WTC11 (cell line): ENCODE data around the gene HOXD1. TPM values are rescaled to one million over a fixed set of nuclear protein-coding genes. Genes with fewer than 3 reads are reported as not detected.

Experiments
- ATAC-seq: fragments of 200-7000 bp; cut with Tn5 transposase; 2 replicates; pipeline ENCODE4 v1.10.0; 2021; ENCODE audit warnings: mild to moderate bottlenecking, moderate library complexity
- CTCF ChIA-PET: fragments of 300-600 bp; sonication (Branson Sonifier 250); formaldehyde crosslinking; loops from one replicate; lab custom pipeline; 2021; ENCODE audit warnings: antibody characterized with exemption; lab: Charles Lee
- POLR2A ChIA-PET: fragments of 350-600 bp; sonication (Branson Sonifier 250); formaldehyde crosslinking; loops from one replicate; lab custom pipeline; 2021; ENCODE audit warnings: antibody characterized with exemption; lab: Charles Lee
- DNase-seq: peaks from one replicate; pipeline ENCODE4 v3.0.0; 2021; ENCODE audit warnings: low spot score
- H3K27ac Mint-ChIP-seq: 2 replicates; pipeline ENCODE4 v1.8.0; 2021; ENCODE audit warnings: mixed read lengths
- H3K27me3 Mint-ChIP-seq: 2 replicates; pipeline ENCODE4 v1.8.0; 2021; ENCODE audit warnings: low read depth, mild to moderate bottlenecking, moderate library complexity, mixed read lengths
- H3K36me3 Mint-ChIP-seq: 2 replicates; pipeline ENCODE4 v1.8.0; 2021; ENCODE audit warnings: mixed read lengths
- H3K4me1 Mint-ChIP-seq: 2 replicates; pipeline ENCODE4 v1.8.0; 2022; ENCODE audit warnings: mixed read lengths
- H3K4me3 Mint-ChIP-seq: 2 replicates; pipeline ENCODE4 v1.8.0; 2021; ENCODE audit warnings: mild to moderate bottlenecking, moderate library complexity, mixed read lengths
- H3K9me3 Mint-ChIP-seq: 2 replicates; pipeline ENCODE4 v1.8.0; 2021; ENCODE audit warnings: mixed read lengths
- CREB1 ChIP-seq: sonication (generic); formaldehyde crosslinking; IDR thresholded peaks from 2 replicates; pipeline ENCODE4 v1.8.0; 2023; ENCODE audit warnings: mild to moderate bottlenecking, missing genetic modification reagents
- ETV6 ChIP-seq: sonication (generic); formaldehyde crosslinking; IDR thresholded peaks from 2 replicates; pipeline ENCODE4 v1.8.1; 2022; ENCODE audit warnings: mild to moderate bottlenecking, missing genetic modification reagents
- FOXJ3 ChIP-seq: sonication (generic); formaldehyde crosslinking; IDR thresholded peaks from 2 replicates; pipeline ENCODE4 v1.9.0; 2021; ENCODE audit warnings: missing genetic modification reagents, mild to moderate bottlenecking, borderline replicate concordance
- GTF2I ChIP-seq: fragments of 250-450 bp; sonication (Bioruptor Pico); conservative IDR thresholded peaks from 2 replicates; pipeline ENCODE4 v1.4.0; 2021; ENCODE audit warnings: mild to moderate bottlenecking
- HMGA2 ChIP-seq: fragments of 250-450 bp; sonication (Bioruptor Pico); IDR thresholded peaks from 2 replicates; pipeline ENCODE4 v1.4.0; 2021; ENCODE audit warnings: mild to moderate bottlenecking, moderate library complexity
- NFATC4 ChIP-seq: fragments of 250-450 bp; sonication (Bioruptor Pico); IDR thresholded peaks from 2 replicates; pipeline ENCODE4 v1.9.0; 2021; ENCODE audit warnings: mild to moderate bottlenecking
- NFYB ChIP-seq: sonication (generic); formaldehyde crosslinking; conservative IDR thresholded peaks from 2 replicates; pipeline ENCODE4 v1.8.0; 2022; ENCODE audit warnings: low read depth, missing genetic modification reagents
- SMAD3 ChIP-seq: sonication (generic); formaldehyde crosslinking; IDR thresholded peaks from 2 replicates; pipeline ENCODE4 v1.8.0; 2022; ENCODE audit warnings: missing genetic modification reagents, mild to moderate bottlenecking, borderline replicate concordance
- ZNF396 ChIP-seq: fragments of 250-450 bp; sonication (Bioruptor Pico); IDR thresholded peaks from 2 replicates; pipeline ENCODE4 v1.8.0; 2021; ENCODE audit warnings: mild to moderate bottlenecking, moderate library complexity, borderline replicate concordance
- total RNA-seq: library from RNA; stranded (reverse); gene quantifications from 3 replicates; pipeline ENCODE4 v1.2.3, GENCODE V29; 2021
- TF ChIP-seq, protein P1 (sequence below): fragments of 250-450 bp; sonication (Bioruptor Pico); conservative IDR thresholded peaks from 2 replicates; pipeline ENCODE4 v1.9.0; 2021; ENCODE audit warnings: mild to moderate bottlenecking
- TF ChIP-seq, protein P2 (sequence below): fragments of 250-450 bp; sonication (Bioruptor Pico); IDR thresholded peaks from 2 replicates; pipeline ENCODE4 v1.9.0; 2021; ENCODE audit warnings: mild to moderate bottlenecking, borderline replicate concordance
- TF ChIP-seq, protein P3 (sequence below): fragments of 250-450 bp; sonication (Bioruptor Pico); IDR thresholded peaks from 2 replicates; pipeline ENCODE4 v2.1.2; 2022; ENCODE audit warnings: mild to moderate bottlenecking, moderate library complexity
- TF ChIP-seq, protein P4 (sequence below): sonication (generic); formaldehyde crosslinking; conservative IDR thresholded peaks from 2 replicates; pipeline ENCODE4 v1.8.1; 2023; ENCODE audit warnings: mild to moderate bottlenecking, low read depth, missing genetic modification reagents, moderate library complexity
- TF ChIP-seq, protein P5 (sequence below): sonication (generic); formaldehyde crosslinking; IDR thresholded peaks from 2 replicates; pipeline ENCODE4 v1.8.0; 2022; ENCODE audit warnings: mild to moderate bottlenecking, missing genetic modification reagents
- TF ChIP-seq, protein P6 (sequence below): sonication (generic); formaldehyde crosslinking; IDR thresholded peaks from 2 replicates; pipeline ENCODE4 v1.8.0; 2022; ENCODE audit warnings: mild to moderate bottlenecking, missing genetic modification reagents
- TF ChIP-seq, protein P7 (sequence below): sonication (generic); formaldehyde crosslinking; IDR thresholded peaks from 2 replicates; pipeline ENCODE4 v1.8.0; 2022; ENCODE audit warnings: missing genetic modification reagents
- TF ChIP-seq, protein P8 (sequence below): fragments of 250-450 bp; sonication (Bioruptor Pico); IDR thresholded peaks from 2 replicates; pipeline ENCODE4 v1.9.0; 2021; ENCODE audit warnings: moderate library complexity, mild to moderate bottlenecking, inconsistent platforms, borderline replicate concordance

The HOXD1 gene
- total RNA-seq, 1 experiment from 2014 or later = 0.22 TPM

DNA sequence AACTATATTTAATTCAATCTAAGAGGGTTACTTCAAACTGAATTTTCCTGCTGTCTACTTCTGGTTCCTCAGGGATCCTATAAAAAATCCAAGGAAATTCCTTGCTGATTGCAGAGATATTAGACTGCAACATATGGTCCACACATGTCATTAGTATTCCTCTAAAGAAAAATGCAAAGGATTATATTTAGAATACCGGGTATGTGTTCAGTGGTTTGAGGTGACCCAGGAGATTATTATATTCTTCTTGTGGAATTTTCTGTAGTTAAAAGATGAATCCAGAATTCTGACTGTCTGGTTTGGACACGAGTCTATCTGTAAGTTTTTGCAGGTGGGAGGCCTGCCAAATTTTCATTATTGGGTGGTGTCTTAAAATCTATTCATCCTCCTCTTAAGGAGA, 18.2 kb downstream of the HOXD1 start:
- DNase-seq = no peak
- H3K27ac Mint-ChIP-seq = no peak overlapping the region
- POLR2A ChIA-PET = no interaction called here

DNA sequence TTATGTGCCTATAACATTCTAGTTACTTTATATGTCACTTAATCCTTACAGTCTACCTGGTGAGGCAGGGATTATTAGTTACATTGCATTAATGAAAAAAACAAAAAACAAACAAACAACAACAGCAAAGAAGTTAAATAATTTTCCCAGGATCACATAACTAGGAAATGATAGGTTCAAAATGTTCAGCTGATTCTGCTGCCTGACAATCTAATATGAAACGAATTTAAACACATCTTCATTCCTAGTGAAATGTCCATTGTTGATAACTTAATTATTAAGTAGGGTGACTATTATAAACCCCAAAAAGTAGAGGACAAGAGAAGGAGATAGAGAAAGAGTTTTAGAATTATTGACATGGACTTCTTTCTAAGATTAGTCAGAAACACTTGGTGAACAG, 22.6 kb downstream of the HOXD1 start:
- no peaks in the 10 kb centered on the region for H3K4me1 Mint-ChIP-seq
- peaks cover 7% of the 10 kb centered on the region for H3K27me3 Mint-ChIP-seq
- ATAC-seq (no peak), DNase-seq (no peak)
- no peak overlapping the region for H3K4me3 Mint-ChIP-seq
- no peak overlapping the region for H3K27ac Mint-ChIP-seq
- H3K36me3 Mint-ChIP-seq = no peaks in the 10 kb centered on the region
- H3K9me3 Mint-ChIP-seq = no peaks in the 10 kb centered on the region; the same call in 1 of the 2 replicates
- CTCF ChIA-PET = no interaction called here
- POLR2A ChIA-PET = no interaction called here
- TF ChIP-seq ETV6 (CRISPR knock-in tag) (no peak), NFATC4 (no peak), SMAD3 (CRISPR knock-in tag) (no peak), GTF2I (CRISPR knock-in tag) (no peak), NFYB (CRISPR knock-in tag) (no peak)
- TF ChIP-seq, protein P1, sequence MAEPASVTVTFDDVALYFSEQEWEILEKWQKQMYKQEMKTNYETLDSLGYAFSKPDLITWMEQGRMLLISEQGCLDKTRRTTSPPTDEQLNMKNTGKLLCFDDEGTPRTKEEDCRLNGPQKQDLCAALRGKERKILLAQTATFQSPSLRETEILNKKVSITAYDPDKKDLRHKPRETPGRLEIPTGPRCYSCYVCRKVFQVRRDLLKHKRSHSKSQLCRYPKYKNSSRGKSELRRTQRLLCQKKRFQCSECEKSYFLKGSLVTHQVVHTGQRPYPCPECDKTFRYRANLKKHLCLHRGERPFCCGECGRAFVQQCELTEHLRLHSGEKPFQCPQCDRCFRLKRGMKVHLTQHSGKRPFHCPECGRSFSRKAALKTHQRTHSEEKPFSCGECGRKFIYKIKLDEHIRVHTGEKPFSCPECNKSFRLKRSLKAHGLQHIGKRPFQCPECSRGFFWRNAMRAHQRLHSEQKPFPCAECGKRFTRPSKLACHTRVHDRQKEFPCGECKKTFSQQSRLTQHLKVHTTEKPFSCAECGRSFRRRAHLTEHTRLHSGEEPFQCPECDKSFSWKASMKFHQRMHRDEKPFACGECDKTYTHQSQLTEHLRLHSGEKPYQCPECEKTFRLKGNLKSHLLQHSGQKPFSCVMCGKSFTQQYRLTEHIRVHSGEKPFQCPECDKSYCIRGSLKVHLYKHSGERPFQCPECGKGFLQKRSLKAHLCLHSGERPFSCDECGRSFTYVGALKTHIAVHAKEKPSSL (CRISPR knock-in tag) = no peak
- TF ChIP-seq, protein P2, sequence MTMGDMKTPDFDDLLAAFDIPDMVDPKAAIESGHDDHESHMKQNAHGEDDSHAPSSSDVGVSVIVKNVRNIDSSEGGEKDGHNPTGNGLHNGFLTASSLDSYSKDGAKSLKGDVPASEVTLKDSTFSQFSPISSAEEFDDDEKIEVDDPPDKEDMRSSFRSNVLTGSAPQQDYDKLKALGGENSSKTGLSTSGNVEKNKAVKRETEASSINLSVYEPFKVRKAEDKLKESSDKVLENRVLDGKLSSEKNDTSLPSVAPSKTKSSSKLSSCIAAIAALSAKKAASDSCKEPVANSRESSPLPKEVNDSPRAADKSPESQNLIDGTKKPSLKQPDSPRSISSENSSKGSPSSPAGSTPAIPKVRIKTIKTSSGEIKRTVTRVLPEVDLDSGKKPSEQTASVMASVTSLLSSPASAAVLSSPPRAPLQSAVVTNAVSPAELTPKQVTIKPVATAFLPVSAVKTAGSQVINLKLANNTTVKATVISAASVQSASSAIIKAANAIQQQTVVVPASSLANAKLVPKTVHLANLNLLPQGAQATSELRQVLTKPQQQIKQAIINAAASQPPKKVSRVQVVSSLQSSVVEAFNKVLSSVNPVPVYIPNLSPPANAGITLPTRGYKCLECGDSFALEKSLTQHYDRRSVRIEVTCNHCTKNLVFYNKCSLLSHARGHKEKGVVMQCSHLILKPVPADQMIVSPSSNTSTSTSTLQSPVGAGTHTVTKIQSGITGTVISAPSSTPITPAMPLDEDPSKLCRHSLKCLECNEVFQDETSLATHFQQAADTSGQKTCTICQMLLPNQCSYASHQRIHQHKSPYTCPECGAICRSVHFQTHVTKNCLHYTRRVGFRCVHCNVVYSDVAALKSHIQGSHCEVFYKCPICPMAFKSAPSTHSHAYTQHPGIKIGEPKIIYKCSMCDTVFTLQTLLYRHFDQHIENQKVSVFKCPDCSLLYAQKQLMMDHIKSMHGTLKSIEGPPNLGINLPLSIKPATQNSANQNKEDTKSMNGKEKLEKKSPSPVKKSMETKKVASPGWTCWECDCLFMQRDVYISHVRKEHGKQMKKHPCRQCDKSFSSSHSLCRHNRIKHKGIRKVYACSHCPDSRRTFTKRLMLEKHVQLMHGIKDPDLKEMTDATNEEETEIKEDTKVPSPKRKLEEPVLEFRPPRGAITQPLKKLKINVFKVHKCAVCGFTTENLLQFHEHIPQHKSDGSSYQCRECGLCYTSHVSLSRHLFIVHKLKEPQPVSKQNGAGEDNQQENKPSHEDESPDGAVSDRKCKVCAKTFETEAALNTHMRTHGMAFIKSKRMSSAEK (CRISPR knock-in tag) = no peak
- TF ChIP-seq, protein P3, sequence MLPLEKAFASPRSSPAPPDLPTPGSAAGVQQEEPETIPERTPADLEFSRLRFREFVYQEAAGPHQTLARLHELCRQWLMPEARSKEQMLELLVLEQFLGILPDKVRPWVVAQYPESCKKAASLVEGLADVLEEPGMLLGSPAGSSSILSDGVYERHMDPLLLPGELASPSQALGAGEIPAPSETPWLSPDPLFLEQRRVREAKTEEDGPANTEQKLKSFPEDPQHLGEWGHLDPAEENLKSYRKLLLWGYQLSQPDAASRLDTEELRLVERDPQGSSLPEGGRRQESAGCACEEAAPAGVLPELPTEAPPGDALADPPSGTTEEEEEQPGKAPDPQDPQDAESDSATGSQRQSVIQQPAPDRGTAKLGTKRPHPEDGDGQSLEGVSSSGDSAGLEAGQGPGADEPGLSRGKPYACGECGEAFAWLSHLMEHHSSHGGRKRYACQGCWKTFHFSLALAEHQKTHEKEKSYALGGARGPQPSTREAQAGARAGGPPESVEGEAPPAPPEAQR = no peak
- TF ChIP-seq, protein P4, sequence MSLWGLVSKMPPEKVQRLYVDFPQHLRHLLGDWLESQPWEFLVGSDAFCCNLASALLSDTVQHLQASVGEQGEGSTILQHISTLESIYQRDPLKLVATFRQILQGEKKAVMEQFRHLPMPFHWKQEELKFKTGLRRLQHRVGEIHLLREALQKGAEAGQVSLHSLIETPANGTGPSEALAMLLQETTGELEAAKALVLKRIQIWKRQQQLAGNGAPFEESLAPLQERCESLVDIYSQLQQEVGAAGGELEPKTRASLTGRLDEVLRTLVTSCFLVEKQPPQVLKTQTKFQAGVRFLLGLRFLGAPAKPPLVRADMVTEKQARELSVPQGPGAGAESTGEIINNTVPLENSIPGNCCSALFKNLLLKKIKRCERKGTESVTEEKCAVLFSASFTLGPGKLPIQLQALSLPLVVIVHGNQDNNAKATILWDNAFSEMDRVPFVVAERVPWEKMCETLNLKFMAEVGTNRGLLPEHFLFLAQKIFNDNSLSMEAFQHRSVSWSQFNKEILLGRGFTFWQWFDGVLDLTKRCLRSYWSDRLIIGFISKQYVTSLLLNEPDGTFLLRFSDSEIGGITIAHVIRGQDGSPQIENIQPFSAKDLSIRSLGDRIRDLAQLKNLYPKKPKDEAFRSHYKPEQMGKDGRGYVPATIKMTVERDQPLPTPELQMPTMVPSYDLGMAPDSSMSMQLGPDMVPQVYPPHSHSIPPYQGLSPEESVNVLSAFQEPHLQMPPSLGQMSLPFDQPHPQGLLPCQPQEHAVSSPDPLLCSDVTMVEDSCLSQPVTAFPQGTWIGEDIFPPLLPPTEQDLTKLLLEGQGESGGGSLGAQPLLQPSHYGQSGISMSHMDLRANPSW (CRISPR knock-in tag) = no peak

More for the DNA sequence above, 18.2 kb downstream of the HOXD1 start:
- TF ChIP-seq, protein P5, sequence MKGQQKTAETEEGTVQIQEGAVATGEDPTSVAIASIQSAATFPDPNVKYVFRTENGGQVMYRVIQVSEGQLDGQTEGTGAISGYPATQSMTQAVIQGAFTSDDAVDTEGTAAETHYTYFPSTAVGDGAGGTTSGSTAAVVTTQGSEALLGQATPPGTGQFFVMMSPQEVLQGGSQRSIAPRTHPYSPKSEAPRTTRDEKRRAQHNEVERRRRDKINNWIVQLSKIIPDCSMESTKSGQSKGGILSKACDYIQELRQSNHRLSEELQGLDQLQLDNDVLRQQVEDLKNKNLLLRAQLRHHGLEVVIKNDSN = no peak
- TF ChIP-seq, protein P6, sequence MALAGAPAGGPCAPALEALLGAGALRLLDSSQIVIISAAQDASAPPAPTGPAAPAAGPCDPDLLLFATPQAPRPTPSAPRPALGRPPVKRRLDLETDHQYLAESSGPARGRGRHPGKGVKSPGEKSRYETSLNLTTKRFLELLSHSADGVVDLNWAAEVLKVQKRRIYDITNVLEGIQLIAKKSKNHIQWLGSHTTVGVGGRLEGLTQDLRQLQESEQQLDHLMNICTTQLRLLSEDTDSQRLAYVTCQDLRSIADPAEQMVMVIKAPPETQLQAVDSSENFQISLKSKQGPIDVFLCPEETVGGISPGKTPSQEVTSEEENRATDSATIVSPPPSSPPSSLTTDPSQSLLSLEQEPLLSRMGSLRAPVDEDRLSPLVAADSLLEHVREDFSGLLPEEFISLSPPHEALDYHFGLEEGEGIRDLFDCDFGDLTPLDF (CRISPR knock-in tag) = no peak
- TF ChIP-seq ZNF396 (CRISPR knock-in tag) (no peak), FOXJ3 (CRISPR knock-in tag) (no peak), HMGA2 (CRISPR knock-in tag) (no peak), ETV6 (CRISPR knock-in tag) (no peak), CREB1 (CRISPR knock-in tag) (no peak)
- TF ChIP-seq, protein P7, sequence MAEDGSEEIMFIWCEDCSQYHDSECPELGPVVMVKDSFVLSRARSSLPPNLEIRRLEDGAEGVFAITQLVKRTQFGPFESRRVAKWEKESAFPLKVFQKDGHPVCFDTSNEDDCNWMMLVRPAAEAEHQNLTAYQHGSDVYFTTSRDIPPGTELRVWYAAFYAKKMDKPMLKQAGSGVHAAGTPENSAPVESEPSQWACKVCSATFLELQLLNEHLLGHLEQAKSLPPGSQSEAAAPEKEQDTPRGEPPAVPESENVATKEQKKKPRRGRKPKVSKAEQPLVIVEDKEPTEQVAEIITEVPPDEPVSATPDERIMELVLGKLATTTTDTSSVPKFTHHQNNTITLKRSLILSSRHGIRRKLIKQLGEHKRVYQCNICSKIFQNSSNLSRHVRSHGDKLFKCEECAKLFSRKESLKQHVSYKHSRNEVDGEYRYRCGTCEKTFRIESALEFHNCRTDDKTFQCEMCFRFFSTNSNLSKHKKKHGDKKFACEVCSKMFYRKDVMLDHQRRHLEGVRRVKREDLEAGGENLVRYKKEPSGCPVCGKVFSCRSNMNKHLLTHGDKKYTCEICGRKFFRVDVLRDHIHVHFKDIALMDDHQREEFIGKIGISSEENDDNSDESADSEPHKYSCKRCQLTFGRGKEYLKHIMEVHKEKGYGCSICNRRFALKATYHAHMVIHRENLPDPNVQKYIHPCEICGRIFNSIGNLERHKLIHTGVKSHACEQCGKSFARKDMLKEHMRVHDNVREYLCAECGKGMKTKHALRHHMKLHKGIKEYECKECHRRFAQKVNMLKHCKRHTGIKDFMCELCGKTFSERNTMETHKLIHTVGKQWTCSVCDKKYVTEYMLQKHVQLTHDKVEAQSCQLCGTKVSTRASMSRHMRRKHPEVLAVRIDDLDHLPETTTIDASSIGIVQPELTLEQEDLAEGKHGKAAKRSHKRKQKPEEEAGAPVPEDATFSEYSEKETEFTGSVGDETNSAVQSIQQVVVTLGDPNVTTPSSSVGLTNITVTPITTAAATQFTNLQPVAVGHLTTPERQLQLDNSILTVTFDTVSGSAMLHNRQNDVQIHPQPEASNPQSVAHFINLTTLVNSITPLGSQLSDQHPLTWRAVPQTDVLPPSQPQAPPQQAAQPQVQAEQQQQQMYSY = no peak
- TF ChIP-seq, protein P8, sequence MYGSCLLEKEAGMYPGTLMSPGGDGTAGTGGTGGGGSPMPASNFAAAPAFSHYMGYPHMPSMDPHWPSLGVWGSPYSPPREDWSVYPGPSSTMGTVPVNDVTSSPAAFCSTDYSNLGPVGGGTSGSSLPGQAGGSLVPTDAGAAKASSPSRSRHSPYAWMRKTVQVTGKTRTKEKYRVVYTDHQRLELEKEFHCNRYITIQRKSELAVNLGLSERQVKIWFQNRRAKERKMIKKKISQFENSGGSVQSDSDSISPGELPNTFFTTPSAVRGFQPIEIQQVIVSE (CRISPR knock-in tag) = no peak
- ATAC-seq = no peak
- CTCF ChIA-PET = interaction anchor here (1.1 kb wide), 1 partner anchor 249 kb away, joined by 3 read pairs; no protein-coding TSS in a partner anchor
- H3K4me3 Mint-ChIP-seq = no peak overlapping the region
- peaks cover 20% of the 10 kb centered on the region for H3K27me3 Mint-ChIP-seq
- no peaks in the 10 kb centered on the region for H3K4me1 Mint-ChIP-seq
- H3K36me3 Mint-ChIP-seq = no peaks in the 10 kb centered on the region
- no peaks in the 10 kb centered on the region; the same call in 1 of the 2 replicates for H3K9me3 Mint-ChIP-seq
